ENCODE results near the gene CDX1. TPM values are rescaled to one million over a fixed set of nuclear protein-coding genes. Genes with fewer than 3 reads are reported as not detected.

CDX1 gene
- total RNA-seq, 1 experiment from 2014 or later = 0.22 TPM

GRCh38 chr5:150159031-150159430, 7.5 kb upstream of the CDX1 start:
- no peak overlapping the region for H3K9ac ChIP-seq (ENCODE audit: extremely low read depth, insufficient read length, low read length)

More at GRCh38 chr5:150159031-150159430, 7.5 kb upstream of the CDX1 start:
- no CpG with 5 or more reads among the region's 6 CpGs for WGBS (ENCODE audit: extremely low coverage, insufficient read length, low lambda C conversion rate)
- Mint-ChIP-seq H3K27me3 (ENCODE audit: low read depth) (peaks cover 54% of the 10 kb centered on the region), H3K36me3 (ENCODE audit: insufficient read depth in 1 of 3, low read depth in 3 of 3) (no peaks in the 10 kb centered on the region; a peak in 1 of 7 replicates), H3K9me3 (no peaks in the 10 kb centered on the region; a peak in 1 of 5 replicates), H3K4me1 (peaks cover 25 to 39% of the 10 kb centered on the region in 2 experiments), H3K4me3 (no peak overlapping the region), H3K27ac (no peak overlapping the region)
- H3K79me2 ChIP-seq (ENCODE audit: insufficient read depth, low read length) = no peaks in the 10 kb centered on the region
- H2BK120ac ChIP-seq (ENCODE audit: low read depth, low read length, poor library complexity, severe bottlenecking) = no peak overlapping the region
- no peak overlapping the region for H4K8ac ChIP-seq (replicated peaks; ENCODE audit: insufficient read length, low read depth, low read length)
- no peak overlapping the region for H2AK5ac ChIP-seq (ENCODE audit: insufficient read length, low read length)
- peaks cover 4% of the 10 kb centered on the region for H3K4me1 ChIP-seq (ENCODE audit: insufficient read depth, low read length)
- no peak overlapping the region for H2BK20ac ChIP-seq (ENCODE audit: low read depth, low read length, poor library complexity, severe bottlenecking)
- H4K20me1 ChIP-seq (ENCODE audit: control insufficient read depth, insufficient read depth, insufficient read length) = no peaks in the 10 kb centered on the region
- no peak for DNase-seq
- H2AFZ ChIP-seq (ENCODE audit: low read length) = no peak overlapping the region
- H3K4me2 ChIP-seq (ENCODE audit: insufficient read depth, insufficient read length, low read length) = no peak overlapping the region
- no peaks in the 10 kb centered on the region; the same call in 1 of the 2 replicates for H3K27me3 ChIP-seq (ENCODE audit: insufficient read depth, low read length)
- H3K18ac ChIP-seq (ENCODE audit: insufficient read length, low read depth, low read length) = no peak overlapping the region
- H3K79me1 ChIP-seq (ENCODE audit: insufficient read depth, low read depth, low read length, poor library complexity, severe bottlenecking) = no peaks in the 10 kb centered on the region
- no peak overlapping the region for H3T11ph ChIP-seq (ENCODE audit: low read length)
- no peak overlapping the region for H4K91ac ChIP-seq (ENCODE audit: insufficient read length, low read depth, low read length)
- no peak overlapping the region for H3K27ac ChIP-seq (ENCODE audit: insufficient read length, low read depth, low read length)
- no peak overlapping the region for H2BK5ac ChIP-seq (ENCODE audit: insufficient read length, low read length)
- TF ChIP-seq CTCF (conservative IDR thresholded peaks at IDR 0.05) = no peak
- no peak overlapping the region for H2BK15ac ChIP-seq (ENCODE audit: low read depth, low read length)
- no peak overlapping the region for H3K23ac ChIP-seq (ENCODE audit: insufficient read length, low read depth, low read length)
- H3K14ac ChIP-seq (ENCODE audit: insufficient read depth, low read length) = no peak overlapping the region
- no peak overlapping the region for H2BK12ac ChIP-seq (ENCODE audit: insufficient read length, low read depth, low read length)
- H3K4ac ChIP-seq (ENCODE audit: low read depth, low read length) = no peak overlapping the region
- peaks cover 5% of the 10 kb centered on the region for H3K23me2 ChIP-seq (ENCODE audit: insufficient read length, low read depth, low read length, poor library complexity, severe bottlenecking)
- no peaks in the 10 kb centered on the region for H3K9me3 ChIP-seq (ENCODE audit: control insufficient read depth, low read depth, low read length)
- H3K56ac ChIP-seq (ENCODE audit: insufficient read length, low read depth, low read length) = no peak overlapping the region
- no peak overlapping the region for H4K5ac ChIP-seq (ENCODE audit: insufficient read length, low read depth, low read length)

Measured in H9 (cell line).